GM12873 (cell line): ENCODE data around the gene ABHD5.

Experiments
- CTCF ChIP-seq: IDR thresholded peaks from 2 replicates; pipeline ENCODE4 v1.5.1; 2012; ENCODE audit warnings: low read depth, mild to moderate bottlenecking, moderate library complexity, low read length, control low read depth; ENCODE audit not compliant: insufficient read depth; ENCODE audit errors: missing control alignments

Gene ABHD5

GRCh38 chr3:43685921-43686320 lies 4.8 kb upstream of the ABHD5 start:
- no peak for TF ChIP-seq CTCF

- TF ChIP-seq CTCF = no peak
These were observed 4.4 kb upstream of the ABHD5 start for GRCh38 chr3:43686333-43686699.

GRCh38 chr3:43686700-43687498 lies 3.8 kb upstream of the ABHD5 start:
- TF ChIP-seq CTCF = no peak

- no peak for TF ChIP-seq CTCF
These were observed 3.3 kb upstream of the ABHD5 start for GRCh38 chr3:43687499-43687811.

- no peak for TF ChIP-seq CTCF
These were observed 2.5 kb upstream of the ABHD5 start for GRCh38 chr3:43688245-43688650.

GRCh38 chr3:43689166-43689565 lies 1.6 kb upstream of the ABHD5 start:
- no peak for TF ChIP-seq CTCF

- no peak for TF ChIP-seq CTCF
These were observed 855 bp upstream of the ABHD5 start for GRCh38 chr3:43689766-43690399.
